RWPE2 (cell line): ENCODE measurements around the gene ZNF543.

Experiments
- ATAC-seq: fragments of 200-7000 bp; cut with Tn5 transposase; 3 replicates; pipeline ENCODE4 v1.9.1; 2021; ENCODE audit warnings: low read depth
- DNase-seq: peaks from one replicate; pipeline ENCODE4 v3.0.0-alpha.2; 2020; ENCODE audit warnings: low spot score
- H3K27ac ChIP-seq: fragments of 450-650 bp; 2 replicates; pipeline ENCODE4 v1.5.1; 2017; ENCODE audit warnings: mild to moderate bottlenecking; ENCODE audit not compliant: poor library complexity, severe bottlenecking
- H3K27me3 ChIP-seq: fragments of 250-450 bp; sonication (Bioruptor Pico); 2 replicates; pipeline ENCODE4 v1.5.1; 2021; ENCODE audit warnings: mild to moderate bottlenecking, moderate library complexity; ENCODE audit not compliant: insufficient read depth, poor library complexity, severe bottlenecking
- H3K36me3 ChIP-seq: fragments of 250-450 bp; sonication (Bioruptor Pico); 2 replicates; pipeline ENCODE4 v1.5.1; 2020; ENCODE audit warnings: low read depth, mild to moderate bottlenecking, moderate library complexity
- H3K4me1 ChIP-seq: fragments of 250-450 bp; sonication (Bioruptor Pico); 2 replicates; pipeline ENCODE4 v1.5.1; 2021; ENCODE audit warnings: mild to moderate bottlenecking, moderate library complexity; ENCODE audit not compliant: insufficient read depth, poor library complexity, severe bottlenecking
- H3K4me3 ChIP-seq: fragments of 250-450 bp; sonication (Bioruptor Pico); 2 replicates; pipeline ENCODE4 v1.5.1; 2021; ENCODE audit warnings: mild to moderate bottlenecking, moderate library complexity; ENCODE audit not compliant: severe bottlenecking
- H3K9me3 ChIP-seq: fragments of 250-450 bp; sonication (Bioruptor Pico); 2 replicates; pipeline ENCODE4 v1.5.1; 2021; ENCODE audit warnings: mild to moderate bottlenecking, moderate library complexity; ENCODE audit not compliant: severe bottlenecking
- CTCF ChIP-seq: fragments of 450-650 bp; IDR thresholded peaks from one replicate; pipeline ENCODE4 v1.5.1; 2017; ENCODE audit warnings: mild to moderate bottlenecking, moderate library complexity; ENCODE audit not compliant: poor library complexity, severe bottlenecking

Gene ZNF543

GRCh38 chr19:57279418-57280164 lies 40.7 kb upstream of the ZNF543 start:
- peak overlapping the region; percentile 70 for H3K4me3 ChIP-seq
- H3K27me3 ChIP-seq, result no peaks in the 10 kb centered on the region
- peak overlapping the region; percentile 86 for H3K27ac ChIP-seq
- peaks cover 23% of the 10 kb centered on the region for H3K36me3 ChIP-seq
- no peaks in the 10 kb centered on the region for H3K9me3 ChIP-seq
- peak; percentile 91 for DNase-seq
- ATAC-seq, result peak; percentile 84
- H3K4me1 ChIP-seq, result peaks cover 23% of the 10 kb centered on the region
- TF ChIP-seq CTCF, result peak; percentile 62

GRCh38 chr19:57280165-57280961 lies 39.9 kb upstream of the ZNF543 start, which contains the start of gene ZNF460:
Gene ZNF460, plus strand, starts transcription at chr19:57280485. Its CDS starts 322 bp downstream, at chr19:57280807.
- Histone ChIP-seq H3K27me3 (no peaks in the 10 kb centered on the region), H3K4me3 (peak within 1 kb of the TSS; percentile 70), H3K36me3 (peaks cover 31% of the 10 kb centered on the region), H3K4me1 (peaks cover 23% of the 10 kb centered on the region), H3K27ac (peak within 1 kb of the TSS; percentile 86), H3K9me3 (no peaks in the 10 kb centered on the region)
- ATAC-seq (peak; percentile 95), DNase-seq (peak; percentile 96)
- TF ChIP-seq CTCF, result peak; percentile 35

- Histone ChIP-seq H3K4me3 (peak overlapping the region; percentile 70), H3K27me3 (no peaks in the 10 kb centered on the region), H3K4me1 (peaks cover 23% of the 10 kb centered on the region), H3K27ac (peak overlapping the region; percentile 86), H3K9me3 (no peaks in the 10 kb centered on the region), H3K36me3 (peaks cover 37% of the 10 kb centered on the region)
- TF ChIP-seq CTCF, result no peak
- ATAC-seq (no peak), DNase-seq (no peak)
These were observed 39.3 kb upstream of the ZNF543 start for GRCh38 chr19:57280962-57281400.

GRCh38 chr19:57282011-57282643 lies 38.1 kb upstream of the ZNF543 start:
- H3K4me3 ChIP-seq, result no peak overlapping the region
- no peaks in the 10 kb centered on the region for H3K9me3 ChIP-seq
- peak overlapping the region; percentile 86 for H3K27ac ChIP-seq
- peaks cover 49% of the 10 kb centered on the region for H3K36me3 ChIP-seq
- no peak for DNase-seq
- H3K27me3 ChIP-seq, result no peaks in the 10 kb centered on the region
- no peak for ATAC-seq
- TF ChIP-seq CTCF, result no peak
- H3K4me1 ChIP-seq, result peaks cover 23% of the 10 kb centered on the region
